ENCODE data around the gene KPTN.

DNA sequence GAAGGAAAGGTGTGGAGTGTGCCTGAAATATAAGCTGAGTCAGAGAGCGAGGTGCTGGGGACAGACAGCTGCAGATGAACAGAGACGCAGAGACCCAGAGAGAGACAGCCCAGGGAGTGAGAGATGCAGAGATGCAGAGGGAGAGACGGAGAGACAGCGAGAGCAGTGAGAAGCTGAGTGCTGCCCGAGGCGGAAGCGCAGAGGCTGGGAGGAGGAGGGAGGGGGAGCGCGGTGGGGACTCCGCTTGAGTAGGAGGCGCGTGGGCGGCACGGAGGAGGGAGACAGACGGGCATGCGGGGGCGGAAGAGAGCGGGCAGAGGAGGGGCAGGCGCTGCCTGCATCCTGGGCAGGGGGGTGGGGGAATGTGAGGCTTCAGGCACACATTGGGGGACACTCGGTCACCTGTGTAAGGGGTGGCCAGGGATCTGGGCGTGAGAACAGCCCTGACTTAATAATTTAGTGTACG, 38.0 kb downstream of the KPTN start:
- TF ChIP-seq, protein P1, sequence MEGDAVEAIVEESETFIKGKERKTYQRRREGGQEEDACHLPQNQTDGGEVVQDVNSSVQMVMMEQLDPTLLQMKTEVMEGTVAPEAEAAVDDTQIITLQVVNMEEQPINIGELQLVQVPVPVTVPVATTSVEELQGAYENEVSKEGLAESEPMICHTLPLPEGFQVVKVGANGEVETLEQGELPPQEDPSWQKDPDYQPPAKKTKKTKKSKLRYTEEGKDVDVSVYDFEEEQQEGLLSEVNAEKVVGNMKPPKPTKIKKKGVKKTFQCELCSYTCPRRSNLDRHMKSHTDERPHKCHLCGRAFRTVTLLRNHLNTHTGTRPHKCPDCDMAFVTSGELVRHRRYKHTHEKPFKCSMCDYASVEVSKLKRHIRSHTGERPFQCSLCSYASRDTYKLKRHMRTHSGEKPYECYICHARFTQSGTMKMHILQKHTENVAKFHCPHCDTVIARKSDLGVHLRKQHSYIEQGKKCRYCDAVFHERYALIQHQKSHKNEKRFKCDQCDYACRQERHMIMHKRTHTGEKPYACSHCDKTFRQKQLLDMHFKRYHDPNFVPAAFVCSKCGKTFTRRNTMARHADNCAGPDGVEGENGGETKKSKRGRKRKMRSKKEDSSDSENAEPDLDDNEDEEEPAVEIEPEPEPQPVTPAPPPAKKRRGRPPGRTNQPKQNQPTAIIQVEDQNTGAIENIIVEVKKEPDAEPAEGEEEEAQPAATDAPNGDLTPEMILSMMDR (IDR thresholded peaks at IDR 0.05): no peak
- no peak for TF ChIP-seq POLR2AphosphoS5 (IDR thresholded peaks at IDR 0.05)
